HCT116 (cell line): ENCODE measurements around the gene EIF2B4. TPM values are rescaled to one million over a fixed set of nuclear protein-coding genes. Genes with fewer than 3 reads are reported as not detected.

Experiments
- ATAC-seq: fragments of 200-7000 bp; cut with Tn5 transposase; 2 replicates; pipeline ENCODE4 v1.9.1; 2020; ENCODE audit warnings: mild to moderate bottlenecking, moderate library complexity
- BruUV-seq: library from RNA; stranded (reverse); fragments of 400-500 nt; replicated peaks from 2 replicates; lab custom pipeline; 2021; lab: Mats Ljungman, UMichigan
- CTCF ChIA-PET: fragments of 300-600 bp; sonication (Branson Sonifier 250); formaldehyde crosslinking; loops from one replicate; lab custom pipeline; 2021; ENCODE audit warnings: antibody characterized with exemption; lab: Charles Lee
- POLR2A ChIA-PET: fragments of 300-600, 350-600 bp; sonication (Branson Sonifier 250); formaldehyde crosslinking; loops from one replicate; lab custom pipeline; 2021; ENCODE audit warnings: antibody characterized with exemption; lab: Charles Lee
- RAD21 ChIA-PET, 2 experiments: fragments of 300-600 bp; sonication (Branson Sonifier 250); formaldehyde crosslinking; loops; one replicate each; lab custom pipeline; 2023; ENCODE audit warnings: low total read pairs in 2 of 2; ENCODE audit not compliant: uncharacterized antibody in 2 of 2, unreplicated experiment in 2 of 2, low non-redundant PET in 1 of 2; lab: Charles Lee
- DNase-seq: peaks from one replicate; pipeline ENCODE4 v3.0.0-alpha.2; 2010; ENCODE audit warnings: low read depth, low spot score
- H2AFZ ChIP-seq: fragments of 200-600 bp; shearing (Covaris generic), sonication (generic); 2 replicates; pipeline ENCODE4 v1.6.1; 2017; ENCODE audit warnings: low read depth, mixed run types, mixed read lengths, antibody characterized with exemption, low read length; ENCODE audit not compliant: poor library complexity, severe bottlenecking
- H3K27ac ChIP-seq: 2 replicates; pipeline ENCODE4 v1.5.1; 2012; ENCODE audit warnings: low read depth, low read length
- H3K27me3 ChIP-seq: fragments of 200-600 bp; sonication (generic); 2 replicates; pipeline ENCODE4 v1.6.1; 2016; ENCODE audit warnings: mixed run types, low read length, mixed read lengths; ENCODE audit not compliant: insufficient read depth
- H3K36me3 ChIP-seq, 2 experiments: fragments of 200-500 bp in 1 of 2; fragments of 200-600 bp in 1 of 2; sonication (Bioruptor generic) in 1 of 2; sonication (generic) in 1 of 2; 2 replicates each; pipeline versions ENCODE4 v1.5.1 to v1.6.1; 2014 to 2016; ENCODE audit warnings: low read length in 2 of 2, inconsistent platforms in 1 of 2, mixed read lengths in 1 of 2, mixed run types in 1 of 2; ENCODE audit not compliant: insufficient read depth in 2 of 2, control insufficient read depth in 1 of 2
- H3K4me1 ChIP-seq, 2 experiments: fragments of 200-600 bp in 1 of 2; sonication (generic) in 1 of 2; 2 replicates each; pipeline versions ENCODE4 v1.5.1 to v1.6.1; 2012 to 2017; ENCODE audit warnings: low read length in 2 of 2, inconsistent platforms in 1 of 2, mild to moderate bottlenecking in 1 of 2, mixed read lengths in 1 of 2, mixed run types in 1 of 2, moderate library complexity in 1 of 2; ENCODE audit not compliant: insufficient read depth in 2 of 2, control insufficient read depth in 1 of 2
- H3K4me2 ChIP-seq: fragments of 200-600 bp; sonication (generic); 2 replicates; pipeline ENCODE4 v1.6.1; 2017; ENCODE audit warnings: mixed run types, low read length, mixed read lengths
- H3K4me3 ChIP-seq, 2 experiments: fragments of 200-600 bp in 1 of 2; sonication (generic) in 1 of 2; replicated peaks in 1 of 2; 2 replicates each; pipeline ENCODE4 v1.5.1; 2011 to 2016; ENCODE audit warnings: low read length in 2 of 2, control low read depth in 1 of 2, low read depth in 1 of 2, mild to moderate bottlenecking in 1 of 2, mixed read lengths in 1 of 2, mixed run types in 1 of 2
- H3K79me2 ChIP-seq: fragments of 200-600 bp; sonication (generic); 2 replicates; pipeline ENCODE4 v1.6.1; 2017; ENCODE audit warnings: mild to moderate bottlenecking, mixed run types, low read length, moderate library complexity, mixed read lengths; ENCODE audit not compliant: insufficient read depth
- H3K9ac ChIP-seq: fragments of 200-600 bp; sonication (generic); 2 replicates; pipeline ENCODE4 v1.6.1; 2016; ENCODE audit warnings: low read length, mixed read lengths
- H3K9me2 ChIP-seq: fragments of 200-600 bp; sonication (generic), shearing (Covaris generic); 2 replicates; pipeline ENCODE4 v1.6.1; 2017; ENCODE audit warnings: mixed run types, mild to moderate bottlenecking, moderate library complexity; ENCODE audit not compliant: insufficient read depth
- H3K9me3 ChIP-seq, 2 experiments: fragments of 200-500 bp in 1 of 2; fragments of 200-600 bp in 1 of 2; sonication (Bioruptor generic) in 1 of 2; sonication (generic) in 1 of 2; 2 replicates each; pipeline ENCODE4 v1.6.1; 2014 to 2017; ENCODE audit warnings: low read length in 2 of 2, mixed read lengths in 2 of 2, inconsistent platforms in 1 of 2, low read depth in 1 of 2, mild to moderate bottlenecking in 1 of 2, mixed run types in 1 of 2, moderate library complexity in 1 of 2; ENCODE audit not compliant: control insufficient read depth in 1 of 2, insufficient read depth in 1 of 2
- H4K20me1 ChIP-seq: fragments of 200-600 bp; sonication (generic), shearing (Covaris generic); 2 replicates; pipeline ENCODE4 v1.6.1; 2017; ENCODE audit warnings: mixed run types, mild to moderate bottlenecking, moderate library complexity; ENCODE audit not compliant: insufficient read depth
- CBX3 ChIP-seq: IDR thresholded peaks from 2 replicates; pipeline ENCODE4 v1.6.1; 2012; ENCODE audit warnings: low read depth
- CEBPB ChIP-seq: IDR thresholded peaks from 2 replicates; pipeline ENCODE4 v1.6.1; 2012; ENCODE audit warnings: low read depth
- EGR1 ChIP-seq: IDR thresholded peaks from 2 replicates; pipeline ENCODE4 v1.6.1; 2012; ENCODE audit warnings: low read depth
- ELF1 ChIP-seq: IDR thresholded peaks from 2 replicates; pipeline ENCODE4 v1.6.1; 2012; ENCODE audit warnings: low read depth, borderline replicate concordance
- EZH2 ChIP-seq: fragments of 200-600 bp; sonication (generic); IDR thresholded peaks from 2 replicates; pipeline ENCODE4 v1.6.1; 2017; ENCODE audit warnings: antibody characterized with exemption, mixed run types
- EZH2phosphoT487 ChIP-seq: fragments of 200-600 bp; IDR thresholded peaks from 2 replicates; pipeline ENCODE4 v1.6.1; 2018; ENCODE audit warnings: antibody characterized with exemption, borderline replicate concordance
- FOSL1 ChIP-seq: IDR thresholded peaks from 2 replicates; pipeline ENCODE4 v1.6.1; 2012; ENCODE audit warnings: low read depth
- JUND ChIP-seq: IDR thresholded peaks from 2 replicates; pipeline ENCODE4 v1.6.1; 2012
- POLR2A ChIP-seq: IDR thresholded peaks from 2 replicates; pipeline ENCODE4 v1.7.0; 2011; ENCODE audit warnings: borderline replicate concordance; ENCODE audit not compliant: insufficient read depth, insufficient read length; ENCODE audit errors: extremely low read depth
- RAD21 ChIP-seq: IDR thresholded peaks from 2 replicates; pipeline ENCODE4 v1.6.1; 2012; ENCODE audit warnings: low read depth, mild to moderate bottlenecking
- SIN3A ChIP-seq: IDR thresholded peaks from 2 replicates; pipeline ENCODE4 v1.6.1; 2012; ENCODE audit warnings: low read depth
- SP1 ChIP-seq: IDR thresholded peaks from 2 replicates; pipeline ENCODE4 v1.6.1; 2012; ENCODE audit warnings: low read depth
- SRF ChIP-seq: IDR thresholded peaks from 2 replicates; pipeline ENCODE4 v1.6.1; 2012; ENCODE audit warnings: low read depth
- TCF7L2 ChIP-seq: IDR thresholded peaks from 2 replicates; pipeline ENCODE4 v1.7.0; 2011; ENCODE audit warnings: borderline replicate concordance, inconsistent platforms; ENCODE audit not compliant: insufficient read depth, insufficient read length; ENCODE audit errors: extremely low read depth
- YY1 ChIP-seq: IDR thresholded peaks from 2 replicates; pipeline ENCODE4 v1.6.1; 2011; ENCODE audit warnings: low read length, low read depth, moderate library complexity, mild to moderate bottlenecking; ENCODE audit not compliant: insufficient replicate concordance; ENCODE audit errors: extremely low read depth
- ZFX ChIP-seq: fragments of 450-650 bp; IDR thresholded peaks from 2 replicates; pipeline ENCODE4 v1.6.1; 2017
- ZNF274 ChIP-seq: fragments of 200-500 bp; sonication (Bioruptor generic); IDR thresholded peaks from 2 replicates; pipeline ENCODE4 v1.6.1; 2014; ENCODE audit warnings: mild to moderate bottlenecking, low read depth, low read length, inconsistent platforms
- intact Hi-C: fragments of 100-400 bp; cut with micrococcal nuclease; formaldehyde crosslinking; loops from 2 replicates; pipeline ENCODE4 v1.10.0; 2022
- total RNA-seq: library from RNA; stranded (reverse); gene quantifications from one replicate; pipeline ENCODE4 v1.2.1, GENCODE V29; 2021; ENCODE audit not compliant: unreplicated experiment
- TF ChIP-seq, protein P1 (sequence below): IDR thresholded peaks from 2 replicates; pipeline ENCODE4 v1.6.1; 2012; ENCODE audit warnings: low read depth
- TF ChIP-seq, protein P2 (sequence below): IDR thresholded peaks from 2 replicates; pipeline ENCODE4 v1.6.1; 2012

Gene EIF2B4
- total RNA-seq, 1 experiment from 2014 or later, result 43.8 TPM

DNA sequence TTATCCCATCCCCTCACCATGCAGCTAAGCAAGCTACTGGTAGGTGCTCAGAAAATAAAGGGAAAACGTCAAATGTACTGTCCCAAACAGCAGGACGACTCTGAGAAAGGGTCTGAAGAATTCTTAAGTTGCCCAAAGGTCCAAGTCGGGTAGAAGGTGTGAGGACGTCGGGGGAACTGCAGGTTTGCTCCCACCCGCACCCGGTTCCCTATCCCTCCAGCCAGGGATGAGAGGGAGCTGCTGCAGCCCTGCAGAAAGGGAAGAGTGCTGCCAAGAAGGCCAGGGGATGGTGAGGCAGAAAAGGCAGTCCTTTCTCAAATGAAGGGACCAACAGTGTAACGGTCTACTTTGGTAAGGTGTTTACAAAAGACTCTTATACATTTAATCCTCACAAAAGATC, 55.0 kb downstream of the EIF2B4 start:
- H3K4me3 ChIP-seq, result no peak overlapping the region
- no peak overlapping the region for H2AFZ ChIP-seq
- ChIA-PET CTCF (interaction anchor here (2.0 kb wide), 1 partner anchor 12 kb away, joined by 6 read pairs; no protein-coding TSS in a partner anchor), RAD21 (no interaction called here), POLR2A (no interaction called here)
- BruUV-seq, result no TSS peak
- no peaks in the 10 kb centered on the region; a peak in 1 of 4 replicates for H3K36me3 ChIP-seq
- H3K79me2 ChIP-seq, result no peaks in the 10 kb centered on the region
- H3K27ac ChIP-seq, result no peak overlapping the region
- H3K9ac ChIP-seq, result no peak overlapping the region
- intact Hi-C loops, result no loop called here
- no peaks in the 10 kb centered on the region for H4K20me1 ChIP-seq
- H3K9me2 ChIP-seq, result no peaks in the 10 kb centered on the region
- no peak for TF ChIP-seq CEBPB
- TF ChIP-seq CBX3, result no peak
- TF ChIP-seq ZFX, result no peak
- no peak for TF ChIP-seq POLR2A
- TF ChIP-seq EZH2phosphoT487, result no peak
- TF ChIP-seq JUND, result no peak
- TF ChIP-seq FOSL1, result no peak
- no peak for TF ChIP-seq TCF7L2
- TF ChIP-seq SRF, result no peak
- no peak for TF ChIP-seq EZH2
- H3K27me3 ChIP-seq, result no peaks in the 10 kb centered on the region
- ATAC-seq (no peak), DNase-seq (no peak)
- peaks cover 7 to 9% of the 10 kb centered on the region in 2 experiments; a peak in 3 of 4 replicates for H3K4me1 ChIP-seq
- no peaks in the 10 kb centered on the region for H3K9me3 ChIP-seq
- H3K4me2 ChIP-seq, result no peak overlapping the region

DNA sequence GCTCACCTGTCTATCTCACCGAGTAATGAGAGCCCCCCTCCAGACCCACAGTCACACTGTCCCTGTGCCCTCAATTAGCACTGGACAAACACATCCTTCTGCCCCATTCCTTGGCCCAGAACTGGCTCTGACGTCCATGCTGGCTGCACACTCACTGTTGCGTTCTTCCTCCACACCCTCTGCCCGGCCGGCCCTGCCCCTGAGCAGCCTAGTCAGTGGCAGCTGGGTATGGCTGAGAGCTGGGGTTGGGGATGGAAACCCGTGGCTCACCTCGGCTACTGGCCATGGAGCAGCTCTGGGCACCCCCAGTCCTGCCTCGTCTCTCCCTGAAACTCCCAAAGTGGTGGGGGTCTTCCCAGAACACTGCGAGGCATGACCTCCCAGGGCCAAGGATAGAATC, 55.4 kb downstream of the EIF2B4 start:
- POLR2A ChIA-PET, result no interaction called here
- RAD21 ChIA-PET, result no interaction called here
- no peak overlapping the region for H3K4me3 ChIP-seq
- ATAC-seq (no peak), DNase-seq (no peak)
- H3K9me2 ChIP-seq, result no peaks in the 10 kb centered on the region
- H3K4me2 ChIP-seq, result no peak overlapping the region
- H3K9me3 ChIP-seq, result no peaks in the 10 kb centered on the region
- H3K36me3 ChIP-seq, result peaks cover 0 to 1% of the 10 kb centered on the region in 2 experiments; a peak in 1 of 4 replicates
- no peak overlapping the region for H3K27ac ChIP-seq
- H4K20me1 ChIP-seq, result no peaks in the 10 kb centered on the region
- H3K9ac ChIP-seq, result no peak overlapping the region
- intact Hi-C loops, result no loop called here
- no TSS peak for BruUV-seq
- H3K27me3 ChIP-seq, result no peaks in the 10 kb centered on the region
- peaks cover 4 to 5% of the 10 kb centered on the region in 2 experiments; a peak in 3 of 4 replicates for H3K4me1 ChIP-seq
- no peak overlapping the region for H2AFZ ChIP-seq
- no peaks in the 10 kb centered on the region for H3K79me2 ChIP-seq
- CTCF ChIA-PET, result interaction anchor here (2.0 kb wide), 1 partner anchor 12 kb away, joined by 6 read pairs; no protein-coding TSS in a partner anchor
- TF ChIP-seq CBX3 (no peak), RAD21 (no peak), SIN3A (no peak), CEBPB (no peak), ZNF274 (no peak), POLR2A (no peak), ELF1 (no peak), YY1 (no peak), SP1 (no peak), SRF (no peak), JUND (no peak), ZFX (no peak), TCF7L2 (no peak), EGR1 (no peak)
- TF ChIP-seq, protein P1, sequence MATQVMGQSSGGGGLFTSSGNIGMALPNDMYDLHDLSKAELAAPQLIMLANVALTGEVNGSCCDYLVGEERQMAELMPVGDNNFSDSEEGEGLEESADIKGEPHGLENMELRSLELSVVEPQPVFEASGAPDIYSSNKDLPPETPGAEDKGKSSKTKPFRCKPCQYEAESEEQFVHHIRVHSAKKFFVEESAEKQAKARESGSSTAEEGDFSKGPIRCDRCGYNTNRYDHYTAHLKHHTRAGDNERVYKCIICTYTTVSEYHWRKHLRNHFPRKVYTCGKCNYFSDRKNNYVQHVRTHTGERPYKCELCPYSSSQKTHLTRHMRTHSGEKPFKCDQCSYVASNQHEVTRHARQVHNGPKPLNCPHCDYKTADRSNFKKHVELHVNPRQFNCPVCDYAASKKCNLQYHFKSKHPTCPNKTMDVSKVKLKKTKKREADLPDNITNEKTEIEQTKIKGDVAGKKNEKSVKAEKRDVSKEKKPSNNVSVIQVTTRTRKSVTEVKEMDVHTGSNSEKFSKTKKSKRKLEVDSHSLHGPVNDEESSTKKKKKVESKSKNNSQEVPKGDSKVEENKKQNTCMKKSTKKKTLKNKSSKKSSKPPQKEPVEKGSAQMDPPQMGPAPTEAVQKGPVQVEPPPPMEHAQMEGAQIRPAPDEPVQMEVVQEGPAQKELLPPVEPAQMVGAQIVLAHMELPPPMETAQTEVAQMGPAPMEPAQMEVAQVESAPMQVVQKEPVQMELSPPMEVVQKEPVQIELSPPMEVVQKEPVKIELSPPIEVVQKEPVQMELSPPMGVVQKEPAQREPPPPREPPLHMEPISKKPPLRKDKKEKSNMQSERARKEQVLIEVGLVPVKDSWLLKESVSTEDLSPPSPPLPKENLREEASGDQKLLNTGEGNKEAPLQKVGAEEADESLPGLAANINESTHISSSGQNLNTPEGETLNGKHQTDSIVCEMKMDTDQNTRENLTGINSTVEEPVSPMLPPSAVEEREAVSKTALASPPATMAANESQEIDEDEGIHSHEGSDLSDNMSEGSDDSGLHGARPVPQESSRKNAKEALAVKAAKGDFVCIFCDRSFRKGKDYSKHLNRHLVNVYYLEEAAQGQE, result no peak
- TF ChIP-seq, protein P2, sequence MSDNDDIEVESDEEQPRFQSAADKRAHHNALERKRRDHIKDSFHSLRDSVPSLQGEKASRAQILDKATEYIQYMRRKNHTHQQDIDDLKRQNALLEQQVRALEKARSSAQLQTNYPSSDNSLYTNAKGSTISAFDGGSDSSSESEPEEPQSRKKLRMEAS, result no peak
